H1 (cell line): ENCODE measurements around the gene ZFR. TPM values are rescaled to one million over a fixed set of nuclear protein-coding genes. Genes with fewer than 3 reads are reported as not detected.

Experiments used
- KDM1A ChIP-seq: fragments of 200-600, 300-600 bp; sonication (generic); IDR thresholded peaks from 2 replicates; pipeline ENCODE4 v1.7.1; 2016; ENCODE audit warnings: mild to moderate bottlenecking, low read length, borderline replicate concordance
- POU5F1 ChIP-seq: IDR thresholded peaks from 2 replicates; pipeline ENCODE4 v1.6.1; 2011; ENCODE audit warnings: low read depth, mild to moderate bottlenecking, low read length, moderate library complexity
- polyA plus RNA-seq, 7 experiments: library from polyadenylated mRNA; depleted of rRNA in 3 of 7; stranded (reverse) in 5 of 7; unstranded in 2 of 7; fragments of >200 nt in 5 of 7; fragments of 200-250 nt in 2 of 7; gene quantifications; 1 replicate in 5 of 7; 2 replicates in 1 of 7; 4 replicates in 1 of 7; pipeline versions ENCODE4 v1.2.1 to v1.2.3, GENCODE V29; 2011 to 2013; ENCODE audit warnings: missing spikeins in 2 of 7, mixed read lengths in 2 of 7
- total RNA-seq: library from RNA; stranded (reverse); fragmentation: NEBNext Ultra II Directional; extraction: Animal tissue kit (Norgen Biotek cat#: 25700); gene quantifications from 2 replicates; pipeline ENCODE4 v1.2.1, GENCODE V29; 2021

The ZFR gene
- total and polyA plus RNA-seq, 2 of the 8 experiments (the other 6 are each of a cell fraction or from before 2014, with no cell fraction given) = 68.8 to 92.7 TPM

- no peak for TF ChIP-seq KDM1A
- TF ChIP-seq POU5F1 = no peak
These were observed 783 bp upstream of the ZFR start (continued) for GRCh38 chr5:32445287-32445758.
